GM19351 (cell line): Measurements from ENCODE around the gene ATP6V0B.

ENCODE experiments used
- ATAC-seq: cut with Tn5 transposase; IDR thresholded peaks from one replicate; pipeline ENCODE4 v1.9.1; 2021; ENCODE audit warnings: mild to moderate bottlenecking, moderate library complexity; ENCODE audit not compliant: unreplicated experiment

The ATP6V0B gene

DNA sequence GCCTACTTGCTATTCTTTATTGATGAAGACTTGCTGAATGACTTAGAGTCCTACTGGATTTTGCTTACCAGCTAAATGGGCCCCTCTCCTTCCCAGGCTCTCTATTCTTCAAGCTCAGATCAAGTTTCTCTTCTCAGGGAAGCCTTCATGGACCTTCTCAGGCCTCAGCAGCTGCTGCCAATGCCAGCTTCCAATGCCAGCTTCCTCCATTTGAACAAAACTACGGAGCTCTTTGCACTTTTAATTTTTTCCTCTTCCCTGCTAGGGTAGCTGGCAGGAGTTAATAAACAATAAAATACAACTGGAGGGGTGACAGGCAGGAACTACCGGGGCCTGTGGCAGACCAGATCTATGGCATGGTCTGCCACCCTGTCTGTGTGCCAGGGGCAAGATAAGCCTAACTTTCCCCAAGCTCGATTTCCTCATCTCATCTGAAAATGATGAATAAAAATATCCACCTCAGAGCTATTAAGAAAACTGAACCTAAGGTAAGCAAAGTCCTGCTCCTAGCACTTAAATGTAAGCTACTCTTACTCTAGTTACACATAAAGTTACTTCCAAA is 29.0 kb upstream of the ATP6V0B start:
- ATAC-seq, result no peak

GRCh38 chr1:43946236-43947060 is 28.3 kb upstream of the ATP6V0B start, which contains the start of gene IPO13:
Gene IPO13 (plus strand): TSS chr1:43946950. CDS start chr1:43947601, 651 bp downstream.
- peak; percentile 89 for ATAC-seq

DNA sequence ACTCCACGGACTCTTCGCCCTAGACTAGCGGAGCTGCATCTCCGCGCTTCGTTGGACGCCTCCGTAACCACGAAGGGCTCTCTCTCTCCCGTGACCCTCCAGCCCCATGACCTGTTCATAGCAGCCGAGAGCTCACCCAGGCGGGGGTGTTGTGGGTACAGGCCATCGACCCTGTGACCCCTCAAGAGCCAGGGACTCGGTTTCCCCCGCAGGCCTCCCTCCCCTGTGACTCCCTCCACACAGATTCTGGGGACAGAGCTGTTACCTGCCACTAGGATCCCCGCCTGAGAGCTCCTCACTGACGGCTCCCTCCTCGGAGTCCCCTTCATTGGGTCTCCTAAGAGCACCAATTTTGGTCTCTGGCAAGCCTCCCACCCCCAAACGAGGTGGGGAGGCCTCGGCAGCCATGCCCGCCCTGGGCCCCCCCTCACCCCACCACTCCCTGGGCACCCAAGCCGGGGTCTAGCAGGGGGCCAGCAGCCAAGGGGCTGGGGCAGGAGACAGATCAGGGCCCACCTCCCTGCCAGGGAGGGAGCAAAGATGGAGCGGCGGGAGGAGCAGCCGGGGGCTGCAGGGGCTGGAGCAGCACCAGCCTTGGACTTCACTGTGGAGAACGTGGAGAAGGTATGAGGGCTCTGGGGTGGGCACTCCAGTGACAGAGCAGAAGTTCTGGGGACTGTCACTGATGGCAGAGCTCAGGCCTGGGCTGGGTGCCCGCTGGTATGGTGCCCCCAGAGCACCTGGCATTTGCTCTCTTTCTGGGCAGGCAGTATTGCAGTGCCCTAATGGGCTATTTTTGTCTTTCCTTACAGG is 27.5 kb upstream of the ATP6V0B start:
- ATAC-seq, result no peak

DNA sequence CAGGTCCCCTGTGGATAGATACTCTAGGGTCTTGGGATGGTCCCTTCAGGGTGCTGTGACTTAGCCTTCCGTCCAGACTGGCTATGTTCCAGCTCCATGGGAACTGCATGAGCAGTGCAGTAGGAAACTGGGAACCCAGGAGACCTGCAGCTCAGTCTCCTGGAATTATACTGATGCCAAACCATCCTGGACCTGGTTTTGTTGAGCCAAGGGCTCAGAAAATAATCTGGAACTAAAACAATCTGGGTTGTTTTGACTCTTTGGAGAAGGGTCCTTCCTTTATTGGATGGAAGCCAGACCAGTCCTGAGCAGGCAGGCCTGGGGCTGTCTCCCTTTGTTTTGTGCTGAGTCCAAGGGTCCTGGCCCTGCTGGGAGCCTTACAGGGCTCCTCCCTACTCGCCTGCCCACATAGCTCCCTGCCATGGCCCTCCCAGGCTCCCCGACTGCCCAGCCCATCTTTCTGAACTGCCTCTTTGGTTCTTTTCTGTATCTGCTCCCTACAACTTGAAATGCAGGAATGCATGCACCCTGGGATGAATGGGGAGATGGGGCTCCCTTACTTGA is 26.8 kb upstream of the ATP6V0B start:
- ATAC-seq, result no peak

- no peak for ATAC-seq
Measured at GRCh38 chr1:43949678-43950077, 25.1 kb upstream of the ATP6V0B start.

- ATAC-seq, result no peak
Measured at GRCh38 chr1:43951021-43951985, 23.5 kb upstream of the ATP6V0B start.

DNA sequence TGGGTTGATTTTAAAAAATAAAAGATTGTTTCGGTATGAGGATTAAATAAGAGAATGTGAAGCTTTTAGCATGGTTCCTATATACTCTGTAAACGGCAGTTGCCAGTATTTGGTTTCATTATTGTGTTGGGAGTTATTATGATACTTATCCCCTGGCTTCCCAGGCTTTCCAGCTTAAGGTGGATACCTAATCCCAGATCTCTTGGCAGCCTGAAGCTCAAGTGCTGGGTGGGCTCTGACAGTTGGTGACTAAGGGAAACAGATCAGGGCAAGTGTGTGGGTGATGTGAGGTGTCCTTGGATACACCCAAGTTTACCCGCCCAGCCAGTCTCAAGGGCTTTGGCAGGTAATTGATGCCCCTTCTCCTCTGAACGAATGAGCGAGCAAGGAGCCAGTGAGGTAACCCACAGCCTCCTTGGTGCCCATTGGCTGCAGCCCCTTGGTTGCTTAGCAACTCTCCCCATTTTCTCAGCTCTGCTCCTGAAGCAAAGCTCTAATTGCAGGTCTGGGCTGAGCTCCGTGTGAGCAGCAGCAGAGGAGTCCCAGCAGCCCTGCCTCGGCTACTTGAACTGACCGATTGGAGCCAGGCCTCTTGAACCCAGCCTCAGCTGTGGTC is 21.9 kb upstream of the ATP6V0B start:
- no peak for ATAC-seq

DNA sequence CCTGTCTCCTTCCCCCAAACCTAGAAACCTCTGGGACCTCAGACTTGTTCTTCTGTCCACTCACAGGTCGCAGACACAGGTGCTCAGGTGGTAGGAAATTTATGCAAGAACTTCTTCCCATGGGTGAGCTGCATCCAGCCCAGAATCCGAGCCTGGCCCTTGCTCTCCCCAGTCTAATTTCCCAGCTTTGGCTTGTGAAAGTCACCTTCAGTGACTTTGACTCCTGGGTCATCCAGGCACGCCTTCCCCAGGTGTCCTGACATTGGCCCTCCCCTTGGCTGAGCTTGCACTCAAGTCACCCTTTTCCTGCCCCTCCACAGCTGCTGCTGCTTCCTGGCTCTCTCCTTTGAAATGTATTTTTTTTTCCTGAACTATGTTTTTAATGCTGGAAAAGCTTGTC is 21.4 kb upstream of the ATP6V0B start:
- no peak for ATAC-seq

DNA sequence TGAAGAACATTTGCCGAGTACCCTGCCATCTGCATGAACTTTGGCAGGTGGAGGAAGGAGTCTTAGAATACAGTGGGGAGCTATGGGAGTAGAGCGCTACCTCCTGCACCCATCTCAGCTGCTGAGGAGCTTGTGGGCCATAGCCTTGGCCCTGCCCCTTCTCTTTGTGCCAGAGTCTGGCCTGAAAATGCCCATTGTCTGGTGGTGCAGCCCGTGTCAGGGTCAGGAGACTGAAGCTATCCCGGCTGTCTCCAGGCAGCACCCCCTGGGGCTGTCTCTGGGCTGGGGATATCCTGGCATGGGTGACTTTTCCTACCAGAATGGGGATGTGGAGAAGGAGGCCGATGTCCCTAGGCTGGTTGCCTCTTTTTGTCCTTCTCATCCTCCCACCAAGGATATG is 20.7 kb upstream of the ATP6V0B start:
- no peak for ATAC-seq

DNA sequence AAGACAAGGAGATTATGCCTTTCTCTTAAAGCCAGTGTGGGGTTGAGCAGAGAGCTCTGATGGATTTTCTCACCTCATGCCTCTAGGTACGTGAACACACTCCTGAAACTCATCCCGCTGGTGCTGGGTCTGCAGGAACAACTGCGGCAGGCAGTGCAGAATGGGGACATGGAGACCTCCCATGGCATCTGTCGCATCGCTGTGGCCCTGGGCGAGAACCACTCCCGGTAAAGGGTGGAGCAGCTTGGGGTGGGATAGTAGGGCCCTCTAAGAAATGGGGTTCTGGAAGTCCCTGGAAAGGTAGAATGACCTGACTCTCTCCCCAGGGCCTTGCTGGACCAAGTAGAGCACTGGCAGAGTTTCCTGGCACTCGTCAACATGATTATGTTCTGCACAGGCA is 18.5 kb upstream of the ATP6V0B start:
- ATAC-seq, result no peak

DNA sequence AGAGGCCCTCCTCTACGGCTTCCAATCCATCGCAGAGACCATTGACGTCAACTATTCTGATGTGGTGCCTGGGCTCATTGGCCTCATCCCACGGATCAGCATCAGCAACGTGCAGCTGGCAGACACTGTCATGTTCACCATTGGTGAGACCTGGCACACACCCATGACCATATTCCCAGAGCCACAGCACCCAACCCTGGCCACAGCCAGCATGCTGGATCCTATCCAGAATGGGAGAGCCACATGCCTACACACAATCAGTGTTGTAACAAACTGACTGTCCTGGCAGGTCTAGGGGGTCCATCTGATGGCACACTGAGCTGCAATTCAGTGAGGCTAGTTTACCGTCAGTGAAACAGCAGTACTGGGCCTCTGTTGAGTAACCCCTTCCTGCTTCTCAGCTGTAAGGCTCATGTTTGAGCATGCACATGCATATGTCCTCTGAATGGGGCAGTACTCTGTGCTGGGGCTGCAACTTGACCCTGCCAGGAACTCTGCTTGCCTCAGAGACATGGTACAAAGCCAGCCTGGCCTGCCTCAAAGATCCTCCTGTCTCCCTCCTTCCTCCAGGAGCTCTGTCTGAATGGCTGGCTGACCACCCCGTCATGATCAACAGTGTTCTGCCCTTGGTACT is 17.2 kb upstream of the ATP6V0B start:
- no peak for ATAC-seq

- ATAC-seq, result no peak
Measured at GRCh38 chr1:43958351-43959255, 16.2 kb upstream of the ATP6V0B start.

- ATAC-seq, result no peak
Measured at GRCh38 chr1:43960798-43961197, 14.0 kb upstream of the ATP6V0B start.

GRCh38 chr1:43961692-43962091 is 13.1 kb upstream of the ATP6V0B start:
- no peak for ATAC-seq

GRCh38 chr1:43962324-43962723 is 12.4 kb upstream of the ATP6V0B start:
- ATAC-seq, result no peak

DNA sequence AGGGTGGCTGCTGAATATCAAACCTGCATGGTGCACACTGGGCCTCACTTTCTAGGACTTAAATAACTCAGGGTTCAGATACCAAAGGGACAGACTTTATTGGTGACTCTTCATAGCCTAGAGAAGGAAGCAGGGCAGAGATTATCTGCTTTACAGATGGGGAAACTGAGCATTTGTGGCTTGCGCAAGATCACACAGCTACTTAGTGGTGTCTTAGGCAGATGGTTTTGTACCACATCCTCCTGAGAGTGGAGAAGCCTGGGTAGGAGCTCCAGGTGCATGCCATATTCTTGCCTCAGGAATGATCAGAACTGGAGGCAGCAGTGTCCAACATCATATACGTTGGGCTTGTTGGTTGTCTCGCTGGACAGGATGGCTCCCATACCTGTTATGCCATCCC is 11.8 kb upstream of the ATP6V0B start:
- ATAC-seq, result no peak

- ATAC-seq, result no peak
Measured at GRCh38 chr1:43963890-43964289, 10.9 kb upstream of the ATP6V0B start.

DNA sequence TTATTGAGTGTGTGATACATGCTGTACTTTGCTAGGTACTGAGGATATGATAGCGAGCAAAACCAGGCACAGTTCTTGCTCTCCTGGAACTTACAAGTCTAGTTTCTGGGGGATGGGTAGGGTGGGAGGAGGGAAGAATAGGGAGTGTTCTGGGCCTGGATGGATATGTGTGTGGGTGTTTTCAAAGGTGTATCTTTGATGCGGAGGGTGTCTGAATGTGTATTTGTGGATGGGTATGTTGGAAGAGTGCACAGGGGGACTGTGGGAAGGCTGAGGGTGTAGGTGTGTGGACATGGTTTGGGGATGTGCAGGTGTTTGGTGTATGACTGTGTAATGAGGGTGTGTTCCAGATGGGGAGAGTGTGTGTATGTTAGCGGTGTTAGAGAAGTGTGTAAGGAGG is 9.4 kb upstream of the ATP6V0B start:
- no peak for ATAC-seq
